Activated B cell treated with CpG ODN at 0.5 μM for 24 hours (primary cell): Measurements from ENCODE around the gene G0S2. TPM values are rescaled to one million over a fixed set of nuclear protein-coding genes. Genes with fewer than 3 reads are reported as not detected.

Source experiments
- ATAC-seq: fragments of 200-7000 bp; cut with Tn5 transposase; one replicate; pipeline ENCODE4 v1.10.0; 2021; ENCODE audit warnings: low read depth, mild to moderate bottlenecking, moderate library complexity
- CTCF ChIA-PET: fragments of 350-600 bp; sonication (Branson Sonifier 250); formaldehyde crosslinking; loops from one replicate; lab custom pipeline; 2021; ENCODE audit warnings: antibody characterized with exemption; lab: Charles Lee
- POLR2A ChIA-PET: fragments of 350-600 bp; sonication (Branson Sonifier 250); formaldehyde crosslinking; loops from one replicate; lab custom pipeline; 2021; ENCODE audit warnings: antibody characterized with exemption; lab: Charles Lee
- DNase-seq: peaks from one replicate; pipeline ENCODE4 v3.0.0; 2022
- H3K27ac Mint-ChIP-seq: one replicate; pipeline ENCODE4 v1.8.0; 2020; ENCODE audit warnings: mixed read lengths
- H3K27me3 Mint-ChIP-seq: one replicate; pipeline ENCODE4 v1.8.0; 2021; ENCODE audit warnings: mixed read lengths
- H3K36me3 Mint-ChIP-seq: one replicate; pipeline ENCODE4 v1.8.0; 2021; ENCODE audit warnings: low read depth, mixed read lengths
- H3K4me1 Mint-ChIP-seq: one replicate; pipeline ENCODE4 v1.8.0; 2021; ENCODE audit warnings: mixed read lengths
- H3K4me3 Mint-ChIP-seq: one replicate; pipeline ENCODE4 v1.8.0; 2020; ENCODE audit warnings: mild to moderate bottlenecking, mixed read lengths
- H3K9me3 Mint-ChIP-seq: one replicate; pipeline ENCODE4 v1.8.0; 2020; ENCODE audit warnings: mixed read lengths
- CTCF ChIP-seq: fragments of 200-600 bp; IDR thresholded peaks from one replicate; pipeline ENCODE4 v1.8.0; 2022; ENCODE audit warnings: antibody characterized with exemption, mild to moderate bottlenecking
- intact Hi-C: fragments of 100-400 bp; cut with micrococcal nuclease; formaldehyde crosslinking; loops from one replicate; pipeline ENCODE4 v1.15.1; 2024
- total RNA-seq: library from RNA; stranded (reverse); gene quantifications from 2 replicates; pipeline ENCODE4 v1.2.3, GENCODE V29; 2022

Gene G0S2
- total RNA-seq, 1 donor from 2014 or later, result 2.3 TPM

- H3K27ac Mint-ChIP-seq, result no peak overlapping the region
- TF ChIP-seq CTCF, result no peak
Measured at GRCh38 chr1:209707308-209707707, 32.1 kb downstream of the G0S2 start.

GRCh38 chr1:209708297-209708696 lies 33.1 kb downstream of the G0S2 start:
- POLR2A ChIA-PET, result no interaction called here
- intact Hi-C loops, result no loop called here
- DNase-seq (no peak), ATAC-seq (no peak)
- no peaks in the 10 kb centered on the region for H3K36me3 Mint-ChIP-seq
- H3K4me1 Mint-ChIP-seq, result peaks cover 11% of the 10 kb centered on the region
- no peak overlapping the region for H3K4me3 Mint-ChIP-seq
- peaks cover 10% of the 10 kb centered on the region for H3K27me3 Mint-ChIP-seq
- H3K9me3 Mint-ChIP-seq, result no peaks in the 10 kb centered on the region
- TF ChIP-seq CTCF, result no peak
- CTCF ChIA-PET, result no interaction called here
- H3K27ac Mint-ChIP-seq, result no peak overlapping the region

More at GRCh38 chr1:209707308-209707707, 32.1 kb downstream of the G0S2 start:
- no peak for ATAC-seq
- ChIA-PET CTCF (no interaction called here), POLR2A (no interaction called here)
- DNase-seq, result no peak
- no peak overlapping the region for H3K4me3 Mint-ChIP-seq
- peaks cover 10% of the 10 kb centered on the region for H3K27me3 Mint-ChIP-seq
- H3K36me3 Mint-ChIP-seq, result no peaks in the 10 kb centered on the region
- peaks cover 11% of the 10 kb centered on the region for H3K4me1 Mint-ChIP-seq
- no peaks in the 10 kb centered on the region for H3K9me3 Mint-ChIP-seq
- intact Hi-C loops, result no loop called here

DNA sequence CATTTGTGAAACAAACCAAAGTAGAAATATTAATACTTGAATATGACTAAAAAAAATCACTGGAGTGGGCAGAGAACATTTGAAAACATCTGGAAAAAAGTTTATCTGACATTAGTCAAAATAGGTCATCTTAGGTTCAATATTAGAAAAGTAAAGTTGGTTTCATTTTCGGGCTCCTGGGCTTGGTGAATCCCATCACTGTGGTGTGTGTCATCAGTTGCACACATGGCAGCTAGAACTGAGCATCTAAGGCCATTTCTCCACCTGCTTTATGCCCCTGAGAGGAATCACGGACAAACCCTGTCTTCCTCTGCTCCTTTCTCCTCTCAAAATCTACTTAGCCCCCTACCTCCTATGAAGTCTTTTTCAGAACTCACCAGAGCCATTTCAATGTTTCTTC lies 34.9 kb downstream of the G0S2 start:
- no peak for ATAC-seq
- Mint-ChIP-seq H3K4me1 (no peaks in the 10 kb centered on the region), H3K27ac (no peak overlapping the region), H3K27me3 (peaks cover 16% of the 10 kb centered on the region), H3K4me3 (no peak overlapping the region), H3K36me3 (no peaks in the 10 kb centered on the region), H3K9me3 (no peaks in the 10 kb centered on the region)
- intact Hi-C loops, result no loop called here
- ChIA-PET CTCF (no interaction called here), POLR2A (no interaction called here)
- DNase-seq, result no peak
- no peak for TF ChIP-seq CTCF

DNA sequence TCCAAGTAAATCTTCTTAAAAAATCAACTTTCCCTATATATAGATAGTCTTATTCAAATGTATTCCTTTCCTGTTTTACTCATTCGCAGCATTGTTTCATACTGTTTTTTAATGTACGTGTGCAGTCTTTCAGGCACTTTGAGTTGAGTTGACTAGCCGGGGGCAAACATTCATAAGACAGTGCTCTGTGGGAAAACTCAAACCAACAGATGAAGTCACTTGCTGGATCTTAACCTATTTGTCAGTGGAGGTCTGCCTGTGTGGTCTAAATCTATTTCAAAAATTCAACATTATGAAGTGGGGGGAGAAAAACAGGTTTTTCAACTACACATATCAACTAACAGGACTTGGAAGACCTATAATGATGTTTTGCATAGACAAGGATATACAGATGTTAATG lies 35.6 kb downstream of the G0S2 start:
- Mint-ChIP-seq H3K9me3 (no peaks in the 10 kb centered on the region), H3K4me1 (no peaks in the 10 kb centered on the region), H3K36me3 (no peaks in the 10 kb centered on the region), H3K27me3 (peaks cover 16% of the 10 kb centered on the region), H3K4me3 (no peak overlapping the region), H3K27ac (no peak overlapping the region)
- no peak for DNase-seq
- TF ChIP-seq CTCF, result no peak
- intact Hi-C loops, result no loop called here
- no peak for ATAC-seq
- CTCF ChIA-PET, result no interaction called here
- POLR2A ChIA-PET, result no interaction called here

GRCh38 chr1:209714338-209714737 lies 39.1 kb downstream of the G0S2 start:
- Mint-ChIP-seq H3K36me3 (no peaks in the 10 kb centered on the region), H3K4me1 (no peaks in the 10 kb centered on the region), H3K4me3 (no peak overlapping the region), H3K27ac (no peak overlapping the region), H3K27me3 (peaks cover 11% of the 10 kb centered on the region), H3K9me3 (peaks cover 3% of the 10 kb centered on the region)
- ChIA-PET CTCF (no interaction called here), POLR2A (no interaction called here)
- intact Hi-C loops, result no loop called here
- no peak for TF ChIP-seq CTCF
- DNase-seq (no peak), ATAC-seq (no peak)
